Stomach (tissue), 9 donors: Measurements from ENCODE around the gene OGA. TPM values are rescaled to one million over a fixed set of nuclear protein-coding genes. Genes with fewer than 3 reads are reported as not detected.

Experiments used
- DNase-seq, 2 donors: peaks; one replicate each; pipeline versions ENCODE4 v3.0.0 to v3.0.0-alpha.2; 2013 to 2019
- H3K27ac ChIP-seq, 5 donors: fragments of 200-600 bp in 4 of 5; sonication (generic) in 4 of 5; one replicate each; pipeline ENCODE4 v1.5.1; 2013 to 2019; ENCODE audit warnings: mild to moderate bottlenecking in 1 of 5, moderate library complexity in 1 of 5
- H3K27me3 ChIP-seq, 3 donors: fragments of 200-600 bp; sonication (generic); one replicate each; pipeline ENCODE4 v1.5.1; 2017 to 2019; ENCODE audit warnings: mixed run types in 1 of 3
- H3K36me3 ChIP-seq, 4 donors: fragments of 200-600 bp; sonication (generic); 1 replicate in 3 of 4; 2 replicates in 1 of 4; pipeline ENCODE4 v1.5.1; 2016 to 2019
- H3K4me1 ChIP-seq, 4 donors: fragments of 200-600 bp; sonication (generic); one replicate each; pipeline ENCODE4 v1.5.1; 2016 to 2019
- H3K4me3 ChIP-seq, 4 donors: fragments of 200-600 bp; sonication (generic) in 3 of 4; one replicate each; pipeline ENCODE4 v1.5.1; 2016 to 2019; ENCODE audit warnings: mild to moderate bottlenecking in 1 of 4
- H3K9me3 ChIP-seq, 4 donors: fragments of 200-600 bp; sonication (generic); one replicate each; pipeline ENCODE4 v1.5.1; 2016 to 2019
- CTCF ChIP-seq, 7 experiments: fragments of 450-650 bp in 4 of 7; fragments of 200-600 bp in 3 of 7; sonication (generic) in 3 of 7; IDR thresholded peaks; one replicate each; pipeline ENCODE4 v1.5.1; 2016 to 2019; ENCODE audit warnings: antibody characterized with exemption in 7 of 7, control low read depth in 2 of 7, mild to moderate bottlenecking in 1 of 7
- EP300 ChIP-seq: sonication (generic); formaldehyde crosslinking; IDR thresholded peaks from one replicate; pipeline ENCODE4 v1.6.1; 2017; ENCODE audit warnings: antibody characterized with exemption
- POLR2A ChIP-seq, 4 donors: fragments of 450-650 bp; IDR thresholded peaks; one replicate each; pipeline ENCODE4 v1.6.1; 2016; ENCODE audit warnings: antibody characterized with exemption in 4 of 4, control low read depth in 2 of 4, mild to moderate bottlenecking in 1 of 4, moderate library complexity in 1 of 4
- POLR2AphosphoS5 ChIP-seq, 3 donors: sonication (generic); formaldehyde crosslinking; IDR thresholded peaks; one replicate each; pipeline ENCODE4 v1.6.1; 2016; ENCODE audit warnings: antibody characterized with exemption in 3 of 3
- WGBS, 5 donors: extraction: QIAGEN DNeasy Blood & Tissue Kit in 3 of 5; methylation state at CpG; one replicate each; pipeline versions ENCODE4 v1.1.5 to v1.1.7; 2013 to 2018; 5-methylcytosine and 5-hydroxymethylcytosine counted together
- intact Hi-C: fragments of 100-400 bp; cut with DNase I; formaldehyde crosslinking; loops from one replicate; pipeline ENCODE4 v1.15.1; 2023; ENCODE audit warnings: low total_unique reads
- polyA plus RNA-seq, 3 donors: library from polyadenylated mRNA; stranded (reverse); fragments of 200-250 nt; gene quantifications; one replicate each; pipeline ENCODE4 v1.2.3, GENCODE V29; 2013
- total RNA-seq, 5 donors: library from RNA; depleted of rRNA; stranded (reverse); fragments of >200 nt; gene quantifications; one replicate each; pipeline versions ENCODE4 v1.1.0 to v1.2.3, GENCODE V29; 2014 to 2016
- donor health status: healthy with polysubstance abuse.
- donor health status: Bipolar disorder and iron deficiency.
- donor health status: healthy.

Gene OGA
- total and polyA plus RNA-seq, 8 donors, result 18.9 to 312 (median 131) TPM

DNA sequence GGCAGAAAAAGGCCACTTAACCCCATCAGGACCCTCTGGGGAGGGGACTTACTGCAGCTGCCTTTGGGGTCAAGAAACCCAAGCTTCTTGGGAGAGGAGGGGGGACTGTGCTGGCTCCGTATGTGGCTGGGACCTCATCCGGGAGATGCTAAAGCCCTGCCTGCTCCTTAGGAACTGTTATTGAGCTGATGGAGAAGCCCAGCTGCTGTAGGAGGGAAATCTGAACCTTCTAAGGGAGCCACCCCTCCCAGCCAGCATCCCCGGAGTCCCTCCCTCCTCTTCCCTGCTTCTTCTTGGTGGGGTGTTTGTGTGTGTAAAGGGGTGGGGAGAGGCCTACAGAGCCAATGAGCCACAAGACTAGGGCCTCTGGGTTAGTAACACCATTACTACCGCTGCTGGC lies 17.1 kb upstream of the OGA start:
- Histone ChIP-seq H3K9me3 (no peaks in the 10 kb centered on the region), H3K36me3 (no peaks in the 10 kb centered on the region), H3K27me3 (no peaks in the 10 kb centered on the region), H3K4me3 (no peak overlapping the region), H3K4me1 (peaks cover 19 to 41% (median 26%) of the 10 kb centered on the region in 4 donors), H3K27ac (no peak overlapping the region)
- no peak for TF ChIP-seq POLR2AphosphoS5 (IDR thresholded peaks at IDR 0.05)
- TF ChIP-seq EP300, result no peak
- no peak for TF ChIP-seq POLR2A (IDR thresholded peaks at IDR 0.05)
- TF ChIP-seq CTCF (IDR thresholded peaks at IDR 0.05), result no peak
- DNase-seq, result peak in 1 of 2 donors; percentile 5
- WGBS, 5 donors, result 82 to 95% (median 86%) methylated on average over 4 of the region's 4 CpGs
- intact Hi-C loops, result loop anchor here (10.0 kb wide), 1 partner anchor 179 kb away; no protein-coding TSS in a partner anchor

DNA sequence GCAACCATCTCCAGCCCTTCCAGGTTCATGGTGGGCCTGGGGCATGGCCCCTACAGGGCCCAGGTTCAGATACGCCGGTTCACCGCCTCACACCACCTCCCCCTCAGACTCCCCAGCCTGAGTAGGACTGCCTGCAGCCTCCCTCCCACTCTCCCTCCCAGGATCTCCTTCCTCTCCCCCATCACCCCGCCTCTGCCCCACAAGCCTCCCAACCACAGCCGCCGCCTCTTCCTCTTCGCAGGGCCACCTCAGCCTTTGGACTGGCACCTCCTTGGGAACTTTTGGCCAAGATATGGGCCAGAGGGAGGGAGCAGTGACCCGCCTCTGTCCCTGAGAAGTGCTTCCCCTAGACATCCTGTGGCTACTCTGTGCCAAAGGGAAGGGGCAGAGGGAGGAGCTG lies 16.1 kb upstream of the OGA start:
- intact Hi-C loops, result loop anchor here (10.0 kb wide), 1 partner anchor 180 kb away; no protein-coding TSS in a partner anchor
- TF ChIP-seq POLR2A (IDR thresholded peaks at IDR 0.05), result no peak
- TF ChIP-seq EP300, result no peak
- TF ChIP-seq CTCF (IDR thresholded peaks at IDR 0.05), result no peak
- no peak for TF ChIP-seq POLR2AphosphoS5 (IDR thresholded peaks at IDR 0.05)
- H3K27ac ChIP-seq, result no peak overlapping the region
- no peaks in the 10 kb centered on the region for H3K36me3 ChIP-seq
- H3K27me3 ChIP-seq, result no peaks in the 10 kb centered on the region
- H3K4me1 ChIP-seq, result peaks cover 17 to 41% (median 25%) of the 10 kb centered on the region in 4 donors
- DNase-seq, result peak in 1 of 2 donors; percentile 26
- no peaks in the 10 kb centered on the region for H3K9me3 ChIP-seq
- 53 to 83% (median 76%) methylated on average over 5 to 8 of the region's 8 CpGs for WGBS, 5 donors
- H3K4me3 ChIP-seq, result no peak overlapping the region

DNA sequence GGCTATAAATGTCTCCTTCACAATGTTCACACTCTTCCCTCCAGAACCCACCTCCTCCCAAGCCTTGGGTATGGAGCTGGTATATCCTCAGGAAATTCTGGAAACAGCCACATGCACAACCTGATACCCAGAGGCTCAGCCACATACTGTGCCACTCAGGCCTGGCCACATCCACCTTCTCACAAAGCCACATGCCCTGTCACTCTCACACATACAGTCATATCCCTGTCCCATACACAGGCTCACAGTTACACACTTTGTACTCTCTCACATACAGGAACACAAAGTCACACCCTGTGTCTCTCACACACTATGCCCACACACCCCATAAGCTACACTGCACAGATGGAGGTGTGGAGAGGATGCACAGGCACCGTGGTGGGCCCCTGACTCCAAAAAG lies 15.2 kb upstream of the OGA start:
- H3K9me3 ChIP-seq, result no peaks in the 10 kb centered on the region
- no peaks in the 10 kb centered on the region for H3K27me3 ChIP-seq
- H3K4me3 ChIP-seq, result no peak overlapping the region
- DNase-seq, result no peak
- no peak for TF ChIP-seq EP300
- intact Hi-C loops, result loop anchor here (10.0 kb wide), 1 partner anchor 181 kb away; no protein-coding TSS in a partner anchor
- WGBS, 5 donors, result 79 to 100% (median 83%) methylated on average over 1 of the region's 1 CpG
- H3K36me3 ChIP-seq, result no peaks in the 10 kb centered on the region
- H3K27ac ChIP-seq, result no peak overlapping the region
- peaks cover 17 to 49% (median 25%) of the 10 kb centered on the region in 4 donors for H3K4me1 ChIP-seq

DNA sequence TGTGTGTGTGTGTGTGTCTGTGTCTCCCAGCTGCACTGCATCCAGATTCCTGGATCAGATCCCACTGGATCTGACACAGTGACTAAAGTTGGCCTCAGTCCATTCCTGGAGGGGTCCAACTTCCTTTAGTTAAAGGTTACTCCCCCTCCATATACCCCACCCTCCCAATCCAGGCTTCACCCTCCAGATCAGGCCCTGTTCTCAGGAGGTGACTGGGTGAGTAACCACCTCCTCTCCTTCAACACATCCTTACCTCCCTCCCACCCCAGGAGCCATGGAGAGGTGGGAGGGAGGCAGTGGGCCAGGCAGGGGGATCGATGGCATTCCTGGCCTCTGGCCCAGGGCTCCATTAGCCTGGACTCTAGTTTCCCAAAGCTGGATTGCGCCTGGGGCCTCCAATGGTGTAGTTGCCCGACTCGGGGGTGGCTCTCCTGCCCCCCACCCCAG lies 14.1 kb upstream of the OGA start:
- intact Hi-C loops, result loop anchor here (10.0 kb wide), 1 partner anchor 182 kb away; no protein-coding TSS in a partner anchor
- 51 to 76% (median 66%) methylated on average over 3 to 4 of the region's 4 CpGs for WGBS, 5 donors
- H3K36me3 ChIP-seq, result peaks cover 0 to 8% (median 3%) of the 10 kb centered on the region in 4 donors
- H3K9me3 ChIP-seq, result no peaks in the 10 kb centered on the region
- peak in 1 of 2 donors; percentile 56 for DNase-seq
- H3K27me3 ChIP-seq, result no peaks in the 10 kb centered on the region
- no peak overlapping the region for H3K4me3 ChIP-seq
- H3K27ac ChIP-seq, result no peak overlapping the region
- H3K4me1 ChIP-seq, result peaks cover 17 to 50% (median 25%) of the 10 kb centered on the region in 4 donors
- TF ChIP-seq POLR2A (IDR thresholded peaks at IDR 0.05) (no peak), EP300 (no peak), POLR2AphosphoS5 (IDR thresholded peaks at IDR 0.05) (no peak), CTCF (IDR thresholded peaks at IDR 0.05) (no peak)

GRCh38 chr10:101831169-101831811 lies 13.0 kb upstream of the OGA start:
- intact Hi-C loops, result loop anchor here (10.0 kb wide), 1 partner anchor 184 kb away; no protein-coding TSS in a partner anchor
- Histone ChIP-seq H3K27me3 (no peaks in the 10 kb centered on the region), H3K36me3 (peaks cover 0 to 12% (median 8%) of the 10 kb centered on the region in 4 donors), H3K4me3 (peak overlapping the region; percentile 50 to 68 (median 56)), H3K4me1 (peaks cover 17 to 48% (median 25%) of the 10 kb centered on the region in 4 donors), H3K27ac (peak overlapping the region; percentile 62 to 81 (median 75)), H3K9me3 (no peaks in the 10 kb centered on the region)
- 52 to 63% (median 57%) methylated on average over 8 to 9 of the region's 9 CpGs for WGBS, 5 donors
- TF ChIP-seq POLR2AphosphoS5 (IDR thresholded peaks at IDR 0.05) (no peak), POLR2A (IDR thresholded peaks at IDR 0.05) (no peak)
- DNase-seq, result no peak
